Right hindlimb (tissue), 1 donor: Measurements from ENCODE around the gene PPP1R14B.
"Not testable (repeated sequence)": the region's sequence is repeated elsewhere in the genome, so short reads cannot be mapped to it uniquely, and the experiment has no call there.

Source experiments
- DNase-seq: peaks from one replicate; pipeline ENCODE4 v3.0.0-alpha.2; 2018

PPP1R14B gene

GRCh38 chr11:64260147-64260708 lies 13.5 kb upstream of the PPP1R14B start:
- DNase-seq: no peak

DNA sequence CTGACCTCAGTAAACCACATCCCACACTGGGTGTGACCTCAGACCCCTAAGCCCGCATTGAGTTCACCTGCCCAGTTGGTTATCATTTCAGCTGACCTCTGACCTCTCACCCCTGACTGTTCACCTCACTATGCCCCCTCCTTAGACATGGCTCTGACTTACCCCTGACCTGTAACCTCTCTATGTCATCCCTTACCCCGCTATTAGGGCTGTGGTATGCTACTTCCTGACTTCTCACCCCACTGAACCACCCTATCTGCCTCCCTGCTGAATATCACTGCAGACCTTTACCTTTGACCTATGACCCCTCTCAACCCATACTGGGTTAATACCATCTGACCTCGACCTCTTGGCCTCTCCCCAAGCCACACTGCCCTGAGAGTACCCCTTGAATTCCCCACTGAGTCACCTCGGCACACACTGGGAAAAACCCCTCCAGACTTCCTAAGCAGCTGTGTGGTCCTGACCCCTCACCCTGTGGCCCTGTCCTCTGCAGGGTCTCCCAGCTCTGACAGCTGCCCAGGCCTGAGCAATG lies 12.9 kb upstream of the PPP1R14B start:
- DNase-seq: no peak

DNA sequence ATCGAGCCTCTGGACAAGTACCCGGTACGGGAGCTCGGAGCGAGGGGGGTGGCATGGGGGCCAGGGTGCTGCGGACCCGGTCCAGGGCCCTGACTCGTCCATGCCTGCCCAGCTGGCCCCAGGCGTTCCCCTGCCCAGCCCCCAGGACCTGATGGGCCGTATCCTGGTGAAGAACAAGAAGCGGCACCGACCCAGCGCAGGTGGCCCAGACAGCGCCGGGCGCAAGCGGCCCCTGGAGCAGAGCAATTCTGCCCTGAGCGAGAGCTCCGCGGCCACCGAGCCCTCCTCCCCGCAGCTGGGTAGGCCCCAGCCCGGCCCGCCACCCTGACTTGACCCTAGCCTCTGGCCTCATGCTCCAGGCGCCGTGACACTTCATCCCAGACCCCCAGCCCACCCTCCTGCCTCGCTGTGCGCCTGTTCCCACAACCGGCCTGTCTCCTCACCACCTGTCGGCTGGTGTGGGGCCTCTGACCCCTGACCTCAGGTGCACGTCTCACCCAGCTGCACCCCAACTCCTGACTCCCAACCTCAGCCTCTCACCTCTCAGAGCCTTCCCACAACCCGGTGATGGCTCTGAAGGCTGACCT lies 12.3 kb upstream of the PPP1R14B start:
- DNase-seq: no peak

DNA sequence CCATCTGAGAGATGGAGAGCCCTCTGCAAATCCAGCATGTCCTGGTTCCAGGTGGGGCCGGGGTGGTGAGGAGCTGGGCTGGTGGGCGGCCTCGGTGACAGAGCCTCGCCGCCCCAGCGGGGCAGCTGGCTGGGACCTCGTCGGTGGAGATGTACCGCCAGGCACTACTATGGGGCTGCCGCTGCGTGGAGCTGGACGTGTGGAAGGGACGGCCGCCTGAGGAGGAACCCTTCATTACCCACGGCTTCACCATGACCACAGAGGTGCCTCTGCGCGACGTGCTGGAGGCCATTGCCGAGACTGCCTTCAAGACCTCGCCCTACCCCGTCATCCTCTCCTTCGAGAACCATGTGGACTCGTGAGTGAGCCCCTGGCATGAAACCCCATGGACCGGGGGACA lies 11.6 kb upstream of the PPP1R14B start:
- DNase-seq: no peak

GRCh38 chr11:64256300-64256699 lies 9.6 kb upstream of the PPP1R14B start:
- no peak for DNase-seq

- no peak for DNase-seq
These were observed 8.7 kb upstream of the PPP1R14B start for GRCh38 chr11:64255135-64256128.

GRCh38 chr11:64254326-64254725 lies 7.6 kb upstream of the PPP1R14B start:
- no peak for DNase-seq

- no peak for DNase-seq
These were observed 6.7 kb upstream of the PPP1R14B start for GRCh38 chr11:64253481-64253880.

GRCh38 chr11:64253043-64253442 lies 6.3 kb upstream of the PPP1R14B start:
- no peak for DNase-seq

DNA sequence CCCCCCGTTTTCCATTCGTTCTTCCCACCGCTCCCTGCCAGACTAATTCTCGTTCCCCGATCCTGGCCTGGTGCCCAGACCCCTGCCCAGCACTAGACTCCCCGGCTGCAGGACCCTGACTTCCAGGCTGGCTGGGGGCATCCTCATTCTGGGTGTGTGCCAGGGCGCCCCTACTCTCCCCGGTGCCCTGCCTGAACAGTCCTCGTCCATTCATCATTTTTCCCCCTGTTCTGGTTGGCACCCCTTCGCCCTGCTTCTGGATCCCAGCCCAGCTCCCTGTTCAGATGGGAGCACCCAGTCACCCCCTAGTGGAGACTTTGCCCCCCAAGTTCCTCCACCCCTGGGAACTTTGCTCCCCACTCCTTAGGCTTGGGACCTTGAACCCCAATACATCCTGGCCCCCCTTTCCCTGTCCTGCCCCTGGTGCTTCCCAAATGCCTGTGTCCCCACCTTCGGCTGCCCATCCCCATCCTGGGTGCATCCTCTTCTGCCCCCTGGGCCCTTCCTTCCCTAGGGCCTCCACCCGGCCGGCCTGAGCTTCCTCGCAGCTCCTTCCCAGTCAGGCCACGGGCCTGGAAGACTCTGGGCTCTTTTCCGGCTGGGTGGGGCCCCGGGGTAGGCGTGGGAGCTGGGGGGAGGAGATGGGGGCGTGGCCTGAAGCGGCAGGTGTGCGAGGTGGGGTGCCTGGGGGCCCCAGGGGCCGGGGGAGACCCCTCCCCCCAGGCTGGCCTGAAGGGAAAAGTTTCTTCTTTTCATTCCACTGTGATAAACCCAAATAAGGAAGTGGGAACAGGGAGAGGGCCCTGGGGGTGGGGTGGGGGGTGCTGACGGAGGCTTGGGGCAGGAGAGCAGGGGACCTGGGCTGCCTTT lies 5.5 kb upstream of the PPP1R14B start:
- DNase-seq: no peak

DNA sequence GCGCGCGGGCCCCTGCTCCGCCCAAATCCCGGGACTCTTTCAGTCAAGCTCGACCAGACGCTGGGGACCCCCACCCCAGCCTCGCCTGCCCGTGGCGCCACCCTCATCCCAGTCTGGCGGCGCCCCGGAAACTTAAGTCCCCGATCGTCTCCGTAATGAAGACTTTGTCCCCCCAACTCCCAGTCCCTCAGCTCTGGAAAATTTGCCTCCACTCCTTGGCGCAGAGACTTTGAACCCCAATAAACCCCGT lies 4.9 kb upstream of the PPP1R14B start:
- DNase-seq: no peak

DNA sequence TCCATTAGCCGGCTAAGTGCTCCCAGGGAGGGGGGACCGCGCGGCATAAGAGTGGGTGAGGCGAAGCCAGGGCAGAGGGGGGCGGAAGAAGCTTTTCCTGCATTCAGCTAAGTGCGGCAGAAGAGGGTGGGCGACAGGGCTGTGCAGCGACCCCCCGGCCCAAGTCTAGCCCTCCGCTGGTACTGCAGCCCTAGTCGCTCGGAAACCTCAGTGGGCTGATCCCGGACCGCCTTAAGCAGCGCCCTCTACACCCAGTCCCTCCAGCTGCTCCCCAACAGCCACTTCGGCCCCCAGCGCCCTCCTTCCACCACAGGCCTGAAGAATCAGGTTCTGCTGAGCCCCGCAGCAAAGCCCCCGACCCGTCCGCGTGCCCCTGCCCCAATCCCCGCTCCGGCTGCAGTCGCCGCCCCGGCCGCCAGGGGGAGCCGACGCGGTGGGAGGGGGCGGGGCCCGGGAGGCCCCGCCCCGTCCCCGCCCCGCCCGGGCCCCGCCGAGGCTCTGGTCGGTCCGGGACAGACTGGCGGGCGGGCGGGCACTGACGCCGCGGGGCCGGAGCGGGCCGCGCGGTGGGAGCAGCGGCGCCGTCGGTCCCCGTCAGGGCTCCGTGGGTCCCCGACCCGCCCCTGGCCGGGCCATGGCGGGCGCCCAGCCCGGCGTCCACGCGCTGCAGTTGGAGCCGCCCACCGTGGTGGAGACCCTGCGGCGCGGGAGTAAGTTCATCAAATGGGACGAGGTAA lies 4.4 kb upstream of the PPP1R14B start, which contains the start of gene PLCB3:
PLCB3 (plus strand) TSS at position 515 of the 737 bp plus-strand sequence; CDS start at position 635, 120 bp downstream.
- DNase-seq: no peak

DNA sequence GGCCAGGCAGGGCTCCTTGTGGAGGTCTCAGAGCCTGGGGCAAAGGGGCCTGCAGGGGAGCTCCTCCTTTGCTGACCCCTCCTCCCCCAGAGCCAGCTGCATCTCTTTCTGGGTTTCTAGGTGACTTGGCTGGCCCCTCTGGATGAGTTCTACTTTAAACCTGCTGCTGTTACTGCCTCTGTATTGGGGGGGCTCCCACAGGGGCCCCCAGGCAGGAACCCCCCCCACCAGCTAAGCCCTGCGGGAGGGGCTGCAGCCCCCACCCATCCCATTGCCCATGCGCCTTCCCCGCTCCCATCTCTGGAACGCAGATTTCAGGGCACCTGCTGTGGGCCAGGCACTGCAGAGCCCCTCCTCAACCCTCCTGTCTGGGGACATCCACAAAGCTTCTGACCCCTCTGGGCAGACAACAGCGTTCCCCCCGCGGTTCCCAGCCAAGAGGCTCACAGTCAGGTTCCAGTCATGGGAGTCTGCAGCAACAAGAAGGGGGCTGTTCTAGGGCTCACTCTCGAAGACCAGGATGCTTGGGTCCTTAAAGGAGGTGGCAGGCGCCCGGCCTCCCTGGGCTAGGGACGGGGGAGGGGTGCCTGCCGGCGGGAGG lies 3.8 kb upstream of the PPP1R14B start:
- no peak for DNase-seq

DNA sequence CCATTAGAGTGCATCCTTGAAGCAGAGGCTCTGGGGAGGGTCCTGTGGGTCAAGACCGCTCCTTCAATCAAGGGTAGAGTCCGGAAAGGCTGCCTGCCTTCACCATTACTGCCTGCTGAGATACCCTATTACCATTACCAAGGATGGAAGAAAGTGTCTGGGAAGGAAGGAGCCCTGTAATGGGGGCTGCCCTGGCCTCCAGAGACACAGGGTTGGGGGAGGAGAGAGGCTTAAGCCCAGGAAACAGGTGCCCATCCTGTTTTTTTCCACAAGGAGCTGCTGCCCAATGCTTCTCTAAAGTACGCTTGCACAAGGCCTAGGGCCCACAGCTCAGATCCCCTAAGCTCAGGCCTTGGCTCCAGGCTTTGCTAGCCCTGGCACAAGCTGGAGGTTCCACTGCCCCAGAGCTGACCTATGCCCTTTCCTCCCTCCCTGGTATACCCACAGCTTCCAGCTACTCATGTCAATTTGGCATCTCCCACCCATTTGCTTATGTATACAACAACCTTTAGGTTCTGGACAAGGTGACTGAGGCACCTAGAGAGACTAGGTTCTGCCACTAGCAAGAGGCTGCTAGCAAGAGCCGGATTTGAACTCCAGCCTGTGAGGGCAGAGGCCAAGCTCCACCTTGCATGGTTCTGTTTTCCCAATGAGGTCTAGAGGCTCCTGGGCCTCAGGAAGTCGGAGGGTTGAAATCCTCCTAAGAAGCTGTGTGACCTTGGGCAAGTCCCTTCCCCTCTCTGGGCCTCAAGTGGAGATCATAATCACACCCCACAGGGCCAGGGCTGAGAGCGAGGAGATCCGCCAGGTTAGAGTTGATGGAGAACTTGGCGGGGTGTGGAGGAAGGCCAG lies 3.0 kb upstream of the PPP1R14B start:
- no peak for DNase-seq

DNA sequence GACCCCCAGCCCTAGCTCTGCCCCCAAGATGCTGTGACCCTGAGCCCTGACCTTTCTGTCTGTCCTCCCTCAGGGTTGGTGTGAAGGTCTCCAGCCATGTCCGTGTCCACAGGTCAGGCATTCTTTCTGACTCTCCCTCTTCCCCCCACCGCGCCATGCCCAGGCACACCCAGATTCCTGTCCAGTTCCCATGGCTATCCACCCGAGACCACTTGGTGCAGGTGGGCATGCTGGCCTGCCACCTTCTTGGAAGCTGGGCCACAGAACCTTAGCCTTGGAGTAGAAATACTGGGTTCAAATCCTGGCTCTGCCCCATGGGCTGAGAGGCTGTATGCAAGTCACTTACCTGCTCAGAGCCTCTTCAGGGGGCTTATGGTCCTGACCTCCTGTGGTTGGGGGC lies 2.3 kb upstream of the PPP1R14B start:
- no peak for DNase-seq

GRCh38 chr11:64248578-64248977 lies 1.8 kb upstream of the PPP1R14B start:
- no peak for DNase-seq

- no peak for DNase-seq
These were observed 1.2 kb upstream of the PPP1R14B start for GRCh38 chr11:64247729-64248531.

- not testable (repeated sequence) for DNase-seq
These were observed 197 bp downstream of the PPP1R14B start for GRCh38 chr11:64246621-64246870.

- no peak for DNase-seq
These were observed 734 bp downstream of the PPP1R14B start for GRCh38 chr11:64245797-64246620.
